ENCODE data around the gene OGFOD1. TPM values are rescaled to one million over a fixed set of nuclear protein-coding genes. Genes with fewer than 3 reads are reported as not detected.

Gene OGFOD1
- total and polyA plus RNA-seq, 3 experiments from 2014 or later: 87.9 to 114 (median 91.9) TPM

DNA sequence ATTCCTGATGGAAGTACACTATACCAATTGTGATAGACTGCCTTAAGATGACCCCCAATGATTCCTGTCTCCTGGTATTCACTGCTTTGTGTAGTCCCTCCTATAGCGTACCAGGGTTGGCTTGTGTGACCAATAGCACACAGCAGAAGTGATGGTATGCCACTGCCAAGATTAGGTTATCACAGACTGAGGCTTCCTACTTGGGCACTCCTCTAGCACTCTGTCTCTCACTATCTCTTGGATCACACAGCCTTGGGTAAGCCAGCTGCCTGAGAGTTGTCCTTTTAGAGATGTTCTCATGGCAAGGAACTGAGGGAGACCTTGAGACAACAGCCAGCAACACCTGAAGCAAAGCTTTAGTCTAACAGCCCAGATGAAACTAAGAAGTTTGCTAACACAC is 13.3 kb upstream of the OGFOD1 start:
- H3K27me3 ChIP-seq (ENCODE audit: insufficient read depth, low read length, poor library complexity, severe bottlenecking): no peaks in the 10 kb centered on the region
- no peaks in the 10 kb centered on the region for H3K9me3 Mint-ChIP-seq
- H3K4me3 ChIP-seq (ENCODE audit: low read length): no peak overlapping the region
- peak overlapping the region in 1 of 8 donors; percentile 28 for H3K27ac Mint-ChIP-seq
- no peaks in the 10 kb centered on the region for H3K4me1 ChIP-seq (ENCODE audit: insufficient read depth, low read length)
- DNase-seq: no peak
- H3K4me1 Mint-ChIP-seq: peaks cover 5 to 17% (median 13%) of the 10 kb centered on the region in 3 donors
- POLR2A ChIA-PET: no interaction called here
- no peak overlapping the region for H3K27ac ChIP-seq (ENCODE audit: low read depth, low read length)
- H3K36me3 Mint-ChIP-seq: peaks cover 0 to 79% (median 30%) of the 10 kb centered on the region in 3 donors
- H3K36me3 ChIP-seq (ENCODE audit: insufficient read depth, low read length): peaks cover 45% of the 10 kb centered on the region
- CTCF ChIA-PET: interaction anchor here (1.0 kb wide), 1 partner anchor 13 kb away, joined by 3 read pairs; the partner anchor contains the start of genes NUDT21 and OGFOD1
- no peaks in the 10 kb centered on the region for H3K27me3 Mint-ChIP-seq
- H3K4me3 Mint-ChIP-seq: no peak overlapping the region
- H3K9me3 ChIP-seq (ENCODE audit: low read length): no peaks in the 10 kb centered on the region

GRCh38 chr16:56447286-56447685 is 4.1 kb upstream of the OGFOD1 start:
- Histone ChIP-seq H3K4me1 (ENCODE audit: insufficient read depth, low read length) (peaks cover 39% of the 10 kb centered on the region), H3K4me3 (ENCODE audit: low read length) (no peak overlapping the region), H3K27ac (ENCODE audit: low read depth, low read length) (no peak overlapping the region), H3K36me3 (ENCODE audit: insufficient read depth, low read length) (peaks cover 15% of the 10 kb centered on the region), H3K9me3 (ENCODE audit: low read length) (no peaks in the 10 kb centered on the region), H3K27me3 (ENCODE audit: insufficient read depth, low read length, poor library complexity, severe bottlenecking) (no peaks in the 10 kb centered on the region)
- DNase-seq: no peak
- H3K4me3 Mint-ChIP-seq: peak overlapping the region in 2 of 7 donors; percentile 19 to 31
- POLR2A ChIA-PET: interaction anchor here (0.6 kb wide), 1 partner anchor 36 kb away, joined by 4 read pairs; no protein-coding TSS in a partner anchor
- no peaks in the 10 kb centered on the region for H3K27me3 Mint-ChIP-seq
- peaks cover 0 to 63% (median 9%) of the 10 kb centered on the region in 3 donors for H3K36me3 Mint-ChIP-seq
- peak overlapping the region in 2 of 8 donors; percentile 17 for H3K27ac Mint-ChIP-seq
- no peaks in the 10 kb centered on the region for H3K9me3 Mint-ChIP-seq
- CTCF ChIA-PET: no interaction called here
- H3K4me1 Mint-ChIP-seq: peaks cover 39 to 63% (median 50%) of the 10 kb centered on the region in 3 donors

- Mint-ChIP-seq H3K9me3 (no peaks in the 10 kb centered on the region), H3K4me1 (peaks cover 47 to 66% (median 56%) of the 10 kb centered on the region in 3 donors), H3K27me3 (no peaks in the 10 kb centered on the region), H3K36me3 (peaks cover 0 to 61% (median 7%) of the 10 kb centered on the region in 3 donors), H3K4me3 (peak overlapping the region in 3 of 7 donors; percentile 2 to 68 (median 21)), H3K27ac (peak overlapping the region in 3 of 8 donors; percentile 21 to 73 (median 32))
- ChIA-PET CTCF (no interaction called here), POLR2A (no interaction called here)
- no peak overlapping the region for H3K4me3 ChIP-seq (ENCODE audit: low read length)
- H3K4me1 ChIP-seq (ENCODE audit: insufficient read depth, low read length): peaks cover 46% of the 10 kb centered on the region
- no peaks in the 10 kb centered on the region for H3K9me3 ChIP-seq (ENCODE audit: low read length)
- H3K27ac ChIP-seq (ENCODE audit: low read depth, low read length): no peak overlapping the region
- H3K27me3 ChIP-seq (ENCODE audit: insufficient read depth, low read length, poor library complexity, severe bottlenecking): no peaks in the 10 kb centered on the region
- no peak for DNase-seq
- peaks cover 11% of the 10 kb centered on the region for H3K36me3 ChIP-seq (ENCODE audit: insufficient read depth, low read length)
Measured at GRCh38 chr16:56448005-56448404, 3.3 kb upstream of the OGFOD1 start.

DNA sequence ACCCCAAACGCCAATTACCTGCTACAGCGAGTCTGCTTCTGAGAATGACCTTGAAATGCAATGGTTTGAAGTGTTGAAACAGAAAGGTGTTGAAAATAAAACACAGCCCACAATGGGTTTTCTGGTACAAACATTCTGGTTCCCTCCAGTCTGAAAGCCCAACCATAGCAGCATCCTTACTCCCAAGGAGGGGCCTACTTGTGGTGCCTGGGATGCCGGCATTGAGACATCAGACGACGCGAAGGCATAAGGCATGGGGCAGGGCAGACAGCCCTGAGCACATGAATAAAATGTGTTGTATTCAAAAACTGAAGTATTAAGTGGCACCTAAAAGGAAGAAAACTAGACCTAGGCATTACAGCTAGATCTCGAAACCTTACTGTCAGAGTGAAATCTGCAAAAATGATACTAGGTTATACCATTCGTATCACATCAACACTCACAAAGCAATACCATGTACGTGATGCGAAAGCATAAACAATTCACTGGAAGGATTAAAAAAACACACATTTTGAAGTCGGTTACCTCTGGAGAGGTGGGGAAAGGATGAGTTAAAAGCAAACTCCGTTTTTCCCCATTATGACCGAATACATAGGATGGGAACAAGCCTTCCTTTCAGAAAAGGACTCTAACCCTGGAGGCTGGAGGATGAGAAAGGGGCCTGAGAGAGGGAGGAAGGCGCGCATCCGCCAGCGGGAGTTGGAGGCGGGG is 924 bp upstream of the OGFOD1 start:
- H3K4me3 ChIP-seq (ENCODE audit: low read length): peak overlapping the region; percentile 73
- ChIA-PET CTCF (interaction anchor here (1.2 kb wide), 1 partner anchor 12 kb away, joined by 3 read pairs; no protein-coding TSS in a partner anchor), POLR2A (interaction anchor here (1.0 to 1.2 kb wide), 3 partner anchors 8 to 481 kb away, joined by 3 to 5 read pairs (median 4); partner anchors contain the start of gene HERPUD1)
- H3K4me1 Mint-ChIP-seq: peaks cover 54 to 73% (median 65%) of the 10 kb centered on the region in 3 donors
- peak overlapping the region; percentile 57 to 99 (median 96) for H3K27ac Mint-ChIP-seq
- H3K27me3 ChIP-seq (ENCODE audit: insufficient read depth, low read length, poor library complexity, severe bottlenecking): no peaks in the 10 kb centered on the region
- peak overlapping the region; percentile 69 for H3K27ac ChIP-seq (ENCODE audit: low read depth, low read length)
- H3K9me3 Mint-ChIP-seq: no peaks in the 10 kb centered on the region
- H3K27me3 Mint-ChIP-seq: no peaks in the 10 kb centered on the region
- peaks cover 12% of the 10 kb centered on the region for H3K36me3 ChIP-seq (ENCODE audit: insufficient read depth, low read length)
- H3K4me1 ChIP-seq (ENCODE audit: insufficient read depth, low read length): peaks cover 50% of the 10 kb centered on the region
- no peak for DNase-seq
- no peaks in the 10 kb centered on the region for H3K9me3 ChIP-seq (ENCODE audit: low read length)
- peak overlapping the region; percentile 90 to 99 (median 97) for H3K4me3 Mint-ChIP-seq
- H3K36me3 Mint-ChIP-seq: peaks cover 5 to 63% (median 13%) of the 10 kb centered on the region in 3 donors

DNA sequence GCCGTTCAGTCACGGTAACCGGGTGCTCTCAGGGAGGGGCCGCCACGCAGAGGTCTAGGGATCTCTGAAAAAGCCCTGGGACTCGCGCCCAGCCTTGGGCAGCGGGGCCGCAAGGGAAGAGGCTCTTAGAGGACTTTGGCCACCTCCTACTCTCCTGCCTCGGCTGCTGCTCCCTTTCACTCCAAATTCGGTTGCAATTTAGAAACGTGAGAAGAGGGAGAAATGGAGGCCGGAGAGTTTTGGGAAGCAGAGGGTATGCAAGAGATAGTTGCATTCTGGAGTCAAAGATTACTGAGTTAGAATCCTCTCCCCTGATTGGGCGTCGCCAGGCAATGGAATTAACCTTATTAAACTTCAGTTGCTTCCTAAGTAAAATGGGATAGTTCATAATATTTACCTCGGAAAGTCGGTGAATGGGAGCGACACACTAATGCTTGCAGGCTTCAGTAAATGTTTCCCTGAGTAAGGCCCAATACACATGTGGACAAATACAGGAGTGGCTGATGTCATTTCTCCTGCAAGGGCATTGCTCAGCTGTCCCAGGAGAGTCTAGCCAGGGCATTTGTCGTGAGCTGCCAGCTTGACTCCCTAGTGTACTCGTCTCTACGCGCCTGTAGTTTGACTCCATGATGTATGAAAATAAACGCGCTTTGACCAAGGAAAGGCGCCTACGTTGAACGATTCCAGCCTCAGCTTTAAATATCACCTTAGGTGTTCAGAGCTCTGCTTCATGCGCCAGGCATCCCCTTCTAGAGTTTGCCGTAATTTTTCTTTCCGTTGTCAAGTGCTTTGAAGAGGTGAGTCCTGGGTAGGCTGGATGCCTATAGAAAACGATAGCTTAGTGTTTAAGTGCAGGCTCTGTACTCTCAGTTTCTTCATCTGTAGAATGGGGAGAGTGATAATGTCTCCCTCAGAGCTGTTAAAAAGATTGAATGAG is 667 bp downstream of the OGFOD1 start:
- Histone ChIP-seq H3K36me3 (ENCODE audit: insufficient read depth, low read length) (peaks cover 26% of the 10 kb centered on the region), H3K4me1 (ENCODE audit: insufficient read depth, low read length) (peaks cover 49% of the 10 kb centered on the region), H3K9me3 (ENCODE audit: low read length) (no peaks in the 10 kb centered on the region), H3K27ac (ENCODE audit: low read depth, low read length) (peak overlapping the region; percentile 69), H3K27me3 (ENCODE audit: insufficient read depth, low read length, poor library complexity, severe bottlenecking) (no peaks in the 10 kb centered on the region), H3K4me3 (ENCODE audit: low read length) (peak overlapping the region; percentile 73)
- no peaks in the 10 kb centered on the region for H3K9me3 Mint-ChIP-seq
- peak overlapping the region; percentile 90 to 99 (median 97) for H3K4me3 Mint-ChIP-seq
- ChIA-PET POLR2A (interaction anchor here (0.6 to 1.2 kb wide), 4 partner anchors 10 to 480 kb away, joined by 3 to 5 read pairs (median 4); partner anchors contain the start of gene HERPUD1), CTCF (interaction anchor here (1.2 kb wide), 1 partner anchor 14 kb away, joined by 3 read pairs; no protein-coding TSS in a partner anchor)
- no peak for DNase-seq
- H3K27ac Mint-ChIP-seq: peak overlapping the region; percentile 57 to 99 (median 96)
- H3K4me1 Mint-ChIP-seq: peaks cover 60 to 74% (median 72%) of the 10 kb centered on the region in 3 donors
- peaks cover 8 to 64% (median 18%) of the 10 kb centered on the region in 3 donors for H3K36me3 Mint-ChIP-seq
- H3K27me3 Mint-ChIP-seq: no peaks in the 10 kb centered on the region

GRCh38 chr16:56457927-56458470 is 6.6 kb downstream of the OGFOD1 start:
- peaks cover 37% of the 10 kb centered on the region for H3K36me3 ChIP-seq (ENCODE audit: insufficient read depth, low read length)
- H3K27ac Mint-ChIP-seq: peak overlapping the region in 1 of 8 donors; percentile 54
- no peaks in the 10 kb centered on the region for H3K27me3 ChIP-seq (ENCODE audit: insufficient read depth, low read length, poor library complexity, severe bottlenecking)
- H3K27ac ChIP-seq (ENCODE audit: low read depth, low read length): no peak overlapping the region
- H3K9me3 ChIP-seq (ENCODE audit: low read length): no peaks in the 10 kb centered on the region
- no peaks in the 10 kb centered on the region for H3K27me3 Mint-ChIP-seq
- no peak for DNase-seq
- peaks cover 10 to 84% (median 33%) of the 10 kb centered on the region in 3 donors for H3K36me3 Mint-ChIP-seq
- no peak overlapping the region for H3K4me3 ChIP-seq (ENCODE audit: low read length)
- H3K4me1 Mint-ChIP-seq: peaks cover 17 to 24% (median 23%) of the 10 kb centered on the region in 3 donors
- H3K4me3 Mint-ChIP-seq: no peak overlapping the region
- no peaks in the 10 kb centered on the region for H3K9me3 Mint-ChIP-seq
- POLR2A ChIA-PET: no interaction called here
- CTCF ChIA-PET: no interaction called here
- H3K4me1 ChIP-seq (ENCODE audit: insufficient read depth, low read length): peaks cover 4% of the 10 kb centered on the region

DNA sequence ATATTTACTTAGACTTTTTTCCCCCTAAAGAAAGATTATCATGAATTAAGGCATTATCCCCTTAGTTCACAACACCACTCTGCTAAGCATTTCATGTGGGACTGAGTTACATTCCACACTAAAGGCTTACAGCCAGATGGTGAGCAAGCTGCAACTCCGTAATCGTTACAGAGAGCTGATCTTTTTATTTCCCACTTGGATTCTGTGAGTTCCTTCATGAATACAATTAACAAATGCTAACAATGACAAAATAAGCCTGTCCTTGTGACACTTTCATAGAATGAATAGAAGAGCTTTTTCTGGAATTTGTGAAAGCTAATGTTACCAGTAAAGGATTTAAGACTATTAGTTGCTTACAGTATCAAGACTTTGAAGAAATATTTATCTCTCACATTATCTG is 8.7 kb downstream of the OGFOD1 start:
- H3K4me3 Mint-ChIP-seq: no peak overlapping the region
- no peak overlapping the region for H3K4me3 ChIP-seq (ENCODE audit: low read length)
- CTCF ChIA-PET: no interaction called here
- no peak overlapping the region for H3K27ac ChIP-seq (ENCODE audit: low read depth, low read length)
- no peak overlapping the region for H3K27ac Mint-ChIP-seq
- H3K36me3 Mint-ChIP-seq: peaks cover 13 to 82% (median 35%) of the 10 kb centered on the region in 3 donors
- DNase-seq: no peak
- no peaks in the 10 kb centered on the region for H3K4me1 ChIP-seq (ENCODE audit: insufficient read depth, low read length)
- POLR2A ChIA-PET: no interaction called here
- H3K9me3 ChIP-seq (ENCODE audit: low read length): no peaks in the 10 kb centered on the region
- H3K27me3 ChIP-seq (ENCODE audit: insufficient read depth, low read length, poor library complexity, severe bottlenecking): no peaks in the 10 kb centered on the region
- peaks cover 10 to 18% (median 17%) of the 10 kb centered on the region in 3 donors for H3K4me1 Mint-ChIP-seq
- no peaks in the 10 kb centered on the region for H3K9me3 Mint-ChIP-seq
- H3K27me3 Mint-ChIP-seq: no peaks in the 10 kb centered on the region
- H3K36me3 ChIP-seq (ENCODE audit: insufficient read depth, low read length): peaks cover 35% of the 10 kb centered on the region
